Measurements from ENCODE around the gene BMP7. TPM values are rescaled to one million over a fixed set of nuclear protein-coding genes. Genes with fewer than 3 reads are reported as not detected.

Gene BMP7
- total and polyA plus RNA-seq, 2 donors (not counting 3 experiments of a cell fraction or from before 2014, with no cell fraction given) = not detected

- ChIA-PET POLR2A (no interaction called here), CTCF (no interaction called here)
- H3K9me1 ChIP-seq (replicated peaks; ENCODE audit: control insufficient read depth, extremely low read depth, insufficient read depth, low read length) = no peaks in the 10 kb centered on the region
- intact Hi-C loops (cut with micrococcal nuclease) (no loop called here), dilution Hi-C loops (cut with MboI; ENCODE audit: extremely low pct_ligation_motif_present, low sequenced_read_pairs) (no loop called here)
- no peak for FAIRE-seq
- H3K36me3 ChIP-seq (ENCODE audit: control insufficient read depth in 2 of 2, extremely low read depth in 1 of 2, insufficient read depth in 2 of 2, low read length in 2 of 2) = no peaks in the 10 kb centered on the region
- no peaks in the 10 kb centered on the region for H3K4me1 ChIP-seq (ENCODE audit: control insufficient read depth, extremely low read depth, insufficient read depth, low read length)
- H3K4me3 ChIP-seq (replicated peaks in 1 of 3; ENCODE audit: insufficient read depth in 1 of 3, low read depth in 1 of 3, low read length in 3 of 3) = no peak overlapping the region
- H3K27me3 ChIP-seq (ENCODE audit: control insufficient read depth in 2 of 2, insufficient read depth in 2 of 2, low read length in 2 of 2) = no peaks in the 10 kb centered on the region
- BruUV-seq (replicated peaks) = no TSS peak
- no peak overlapping the region for H3K4me2 ChIP-seq (ENCODE audit: insufficient read depth, low read length)
- no peak overlapping the region for H3K27ac ChIP-seq (ENCODE audit: insufficient read depth, low read depth, low read length)
- H3K9ac ChIP-seq (replicated peaks; ENCODE audit: extremely low read depth, insufficient read depth, low read length) = no peak overlapping the region
- no peaks in the 10 kb centered on the region for H3K9me3 ChIP-seq (replicated peaks; ENCODE audit: control insufficient read depth, insufficient read depth, low read length)
- no peak overlapping the region for H2AFZ ChIP-seq (ENCODE audit: low read depth, low read length)
- TF ChIP-seq EZH2 (IDR thresholded peaks at IDR 0.05; ENCODE audit: borderline replicate concordance, low read depth, low read length, severe bottlenecking) (no peak), POLR2AphosphoS5 (IDR thresholded peaks at IDR 0.05; ENCODE audit: insufficient read depth, low read depth, low read length) (no peak), CTCF (IDR thresholded peaks at IDR 0.05; ENCODE audit: extremely low read depth in 1 of 2, insufficient read depth in 1 of 2, low read depth in 1 of 2, low read length in 2 of 2) (no peak), MYC (IDR thresholded peaks at IDR 0.05; ENCODE audit: low read depth, low read length) (no peak), POLR2A (IDR thresholded peaks at IDR 0.05; ENCODE audit: low read depth, low read length) (no peak), FOS (IDR thresholded peaks at IDR 0.05; ENCODE audit: borderline replicate concordance, insufficient read depth, low read length) (no peak), GATA2 (IDR thresholded peaks at IDR 0.05; ENCODE audit: insufficient read depth, insufficient read length, low read depth, low read length) (no peak), JUN (IDR thresholded peaks at IDR 0.05; ENCODE audit: borderline replicate concordance, insufficient read depth, insufficient read length, low read depth) (no peak), MAX (IDR thresholded peaks at IDR 0.05; ENCODE audit: insufficient read depth, insufficient read length) (no peak)
- no peak for DNase-seq (ENCODE audit: low read depth, low spot score)
- no peaks in the 10 kb centered on the region for H3K79me2 ChIP-seq (ENCODE audit: control insufficient read depth, insufficient read depth, low read length)
- H4K20me1 ChIP-seq (replicated peaks; ENCODE audit: control insufficient read depth, extremely low read depth, insufficient read depth, low read length) = no peaks in the 10 kb centered on the region
These were observed 29.4 kb downstream of the BMP7 start for GRCh38 chr20:57236813-57237584.

All from endothelial cell of umbilical vein (primary cell).